PFSK-1 (cell line): ENCODE measurements around the gene IL10RB.

ENCODE experiments used
- FOXP2 ChIP-seq: optimal IDR thresholded peaks from 2 replicates; pipeline ENCODE3; 2011; ENCODE audit warnings: borderline replicate concordance, control low read depth, inconsistent platforms; ENCODE audit not compliant: insufficient read depth; ENCODE audit errors: extremely low read length, extremely low read depth
- POLR2AphosphoS5 ChIP-seq: IDR thresholded peaks from 2 replicates; pipeline ENCODE4 v1.6.1; 2012; ENCODE audit warnings: low read depth, mild to moderate bottlenecking, control low read depth, low read length, moderate library complexity
- REST ChIP-seq, 2 experiments: IDR thresholded peaks; 2 replicates each; pipeline versions ENCODE4 v1.6.1 to v1.8.0; 2011 to 2012; ENCODE audit warnings: low read depth in 2 of 2, low read length in 2 of 2, control low read depth in 1 of 2, inconsistent platforms in 1 of 2, mild to moderate bottlenecking in 1 of 2, moderate library complexity in 1 of 2; ENCODE audit not compliant: insufficient read depth in 1 of 2
- SIN3A ChIP-seq: IDR thresholded peaks from 2 replicates; pipeline ENCODE4 v1.6.1; 2012; ENCODE audit warnings: mild to moderate bottlenecking, low read length, moderate library complexity, borderline replicate concordance; ENCODE audit not compliant: insufficient read depth
- TAF1 ChIP-seq: IDR thresholded peaks from 2 replicates; pipeline ENCODE4 v1.6.1; 2012; ENCODE audit warnings: low read length, control low read depth, borderline replicate concordance; ENCODE audit not compliant: insufficient read depth

The IL10RB gene

GRCh38 chr21:33244082-33244778 lies 21.9 kb upstream of the IL10RB start:
- TF ChIP-seq SIN3A (no peak), REST (IDR thresholded peaks at IDR 0.05; ENCODE audit: insufficient read depth in 1 of 2, low read depth in 2 of 2, low read length in 2 of 2) (no peak), FOXP2 (no peak), POLR2AphosphoS5 (no peak), TAF1 (no peak)

- TF ChIP-seq REST (IDR thresholded peaks at IDR 0.05; ENCODE audit: insufficient read depth in 1 of 2, low read depth in 2 of 2, low read length in 2 of 2), result no peak
- no peak for TF ChIP-seq FOXP2
- TF ChIP-seq SIN3A, result no peak
- TF ChIP-seq POLR2AphosphoS5, result no peak
- TF ChIP-seq TAF1, result no peak
Measured at GRCh38 chr21:33244779-33245105, 21.4 kb upstream of the IL10RB start.

GRCh38 chr21:33245289-33245918 lies 20.8 kb upstream of the IL10RB start:
- no peak for TF ChIP-seq TAF1
- TF ChIP-seq FOXP2, result no peak
- TF ChIP-seq REST (IDR thresholded peaks at IDR 0.05; ENCODE audit: insufficient read depth in 1 of 2, low read depth in 2 of 2, low read length in 2 of 2), result no peak
- no peak for TF ChIP-seq POLR2AphosphoS5
- TF ChIP-seq SIN3A, result no peak

- TF ChIP-seq TAF1 (no peak), FOXP2 (no peak)
Measured at GRCh38 chr21:33246506-33246905, 19.7 kb upstream of the IL10RB start.

GRCh38 chr21:33246963-33247362 lies 19.2 kb upstream of the IL10RB start:
- no peak for TF ChIP-seq POLR2AphosphoS5
- TF ChIP-seq TAF1, result no peak
- no peak for TF ChIP-seq SIN3A
- no peak for TF ChIP-seq REST (IDR thresholded peaks at IDR 0.05; ENCODE audit: insufficient read depth in 1 of 2, low read depth in 2 of 2, low read length in 2 of 2)
- TF ChIP-seq FOXP2, result no peak
